Caco-2 (cell line): ENCODE data around the gene TPCN1. TPM values are rescaled to one million over a fixed set of nuclear protein-coding genes. Genes with fewer than 3 reads are reported as not detected.
A peak's percentile ranks its signal among the peaks of the same experiment; 100 is the strongest.

Experiments
- BruUV-seq: library from RNA; stranded (reverse); fragments of 400-500 nt; replicated peaks from 2 replicates; lab custom pipeline; 2021; lab: Mats Ljungman, UMichigan
- CTCF ChIA-PET: fragments of 300-600 bp; sonication (Branson Sonifier 250); formaldehyde crosslinking; loops from one replicate; lab custom pipeline; 2022; ENCODE audit warnings: antibody characterized with exemption; lab: Charles Lee
- POLR2A ChIA-PET: fragments of 300-600 bp; sonication (Branson Sonifier 250); formaldehyde crosslinking; loops from one replicate; lab custom pipeline; 2022; ENCODE audit warnings: antibody characterized with exemption; lab: Charles Lee
- DNase-seq, 2 experiments: peaks; one replicate each; pipeline versions ENCODE4 v3.0.0 to v3.0.0-alpha.2; 2020 to 2022
- H3K27me3 ChIP-seq: replicated peaks from 2 replicates; pipeline ENCODE4 v1.6.0; 2011; ENCODE audit warnings: low read length; ENCODE audit not compliant: control insufficient read depth, insufficient read depth
- H3K36me3 ChIP-seq: 2 replicates; pipeline ENCODE4 v1.5.1; 2011; ENCODE audit warnings: low read length; ENCODE audit not compliant: control insufficient read depth, insufficient read depth
- H3K4me1 ChIP-seq: fragments of 250-450 bp; sonication (Bioruptor Pico); 2 replicates; pipeline ENCODE4 v1.5.1; 2020; ENCODE audit warnings: mild to moderate bottlenecking
- H3K4me3 ChIP-seq: 2 replicates; pipeline ENCODE4 v1.5.1; 2011; ENCODE audit warnings: low read depth, mild to moderate bottlenecking, control low read depth, low read length
- H3K9me3 ChIP-seq: fragments of 250-450 bp; sonication (Bioruptor Pico); 2 replicates; pipeline ENCODE4 v1.5.1; 2020; ENCODE audit warnings: mild to moderate bottlenecking, moderate library complexity
- H3K27ac Mint-ChIP-seq: one replicate; pipeline ENCODE4 v1.8.0; 2022; ENCODE audit warnings: mixed read lengths; ENCODE audit not compliant: unreplicated experiment
- H3K27me3 Mint-ChIP-seq: one replicate; pipeline ENCODE4 v1.8.0; 2022; ENCODE audit warnings: mixed read lengths; ENCODE audit not compliant: insufficient read depth, unreplicated experiment
- H3K36me3 Mint-ChIP-seq: one replicate; pipeline ENCODE4 v1.8.0; 2022; ENCODE audit warnings: mild to moderate bottlenecking, mixed read lengths; ENCODE audit not compliant: insufficient read depth, unreplicated experiment
- H3K4me1 Mint-ChIP-seq: one replicate; pipeline ENCODE4 v1.8.0; 2022; ENCODE audit warnings: low read depth, mixed read lengths; ENCODE audit not compliant: unreplicated experiment
- H3K4me3 Mint-ChIP-seq: one replicate; pipeline ENCODE4 v1.8.0; 2022; ENCODE audit warnings: mild to moderate bottlenecking, moderate library complexity, mixed read lengths; ENCODE audit not compliant: unreplicated experiment
- H3K9me3 Mint-ChIP-seq: one replicate; pipeline ENCODE4 v1.8.0; 2022; ENCODE audit warnings: mixed read lengths; ENCODE audit not compliant: unreplicated experiment
- intact Hi-C: fragments of 100-400 bp; cut with micrococcal nuclease; formaldehyde crosslinking; loops from one replicate; pipeline ENCODE4 v1.10.0; 2022; ENCODE audit not compliant: unreplicated experiment
- total RNA-seq: library from RNA; stranded (reverse); gene quantifications from 2 replicates; pipeline ENCODE4 v1.2.3, GENCODE V29; 2022
- TF ChIP-seq, protein P1 (sequence below), 2 experiments: fragments of 200-600 bp in 1 of 2; IDR thresholded peaks; 1 replicate in 1 of 2; 2 replicates in 1 of 2; pipeline versions ENCODE4 v1.5.1 to v1.8.0; 2011 to 2022; ENCODE audit warnings: antibody characterized with exemption in 1 of 2, control low read depth in 1 of 2, inconsistent platforms in 1 of 2, low read depth in 1 of 2, low read length in 1 of 2, mild to moderate bottlenecking in 1 of 2, moderate library complexity in 1 of 2; ENCODE audit not compliant: insufficient read depth in 1 of 2, severe bottlenecking in 1 of 2, unreplicated experiment in 1 of 2

Gene TPCN1
- total RNA-seq, 1 experiment from 2014 or later = 54.4 TPM

- Mint-ChIP-seq H3K4me1 (peaks cover 47% of the 10 kb centered on the region), H3K4me3 (peak overlapping the region; percentile 55), H3K36me3 (peaks cover 69% of the 10 kb centered on the region), H3K9me3 (no peaks in the 10 kb centered on the region), H3K27ac (peak overlapping the region; percentile 93), H3K27me3 (no peaks in the 10 kb centered on the region)
- intact Hi-C loops = no loop called here
- Histone ChIP-seq H3K36me3 (peaks cover under 1% of the 10 kb centered on the region; the same call in 1 of the 2 replicates), H3K4me1 (peaks cover 49% of the 10 kb centered on the region), H3K4me3 (no peak overlapping the region), H3K9me3 (no peaks in the 10 kb centered on the region), H3K27me3 (no peaks in the 10 kb centered on the region)
- ChIA-PET POLR2A (interaction anchor here (0.6 to 1.4 kb wide), 2 partner anchors 8 to 17 kb away, joined by 3 to 15 read pairs; no protein-coding TSS in a partner anchor), CTCF (interaction anchor here (0.5 kb wide), 1 partner anchor 42 kb away, joined by 4 read pairs; no protein-coding TSS in a partner anchor)
- no TSS peak for BruUV-seq
- DNase-seq = no peak
- TF ChIP-seq, protein P1, sequence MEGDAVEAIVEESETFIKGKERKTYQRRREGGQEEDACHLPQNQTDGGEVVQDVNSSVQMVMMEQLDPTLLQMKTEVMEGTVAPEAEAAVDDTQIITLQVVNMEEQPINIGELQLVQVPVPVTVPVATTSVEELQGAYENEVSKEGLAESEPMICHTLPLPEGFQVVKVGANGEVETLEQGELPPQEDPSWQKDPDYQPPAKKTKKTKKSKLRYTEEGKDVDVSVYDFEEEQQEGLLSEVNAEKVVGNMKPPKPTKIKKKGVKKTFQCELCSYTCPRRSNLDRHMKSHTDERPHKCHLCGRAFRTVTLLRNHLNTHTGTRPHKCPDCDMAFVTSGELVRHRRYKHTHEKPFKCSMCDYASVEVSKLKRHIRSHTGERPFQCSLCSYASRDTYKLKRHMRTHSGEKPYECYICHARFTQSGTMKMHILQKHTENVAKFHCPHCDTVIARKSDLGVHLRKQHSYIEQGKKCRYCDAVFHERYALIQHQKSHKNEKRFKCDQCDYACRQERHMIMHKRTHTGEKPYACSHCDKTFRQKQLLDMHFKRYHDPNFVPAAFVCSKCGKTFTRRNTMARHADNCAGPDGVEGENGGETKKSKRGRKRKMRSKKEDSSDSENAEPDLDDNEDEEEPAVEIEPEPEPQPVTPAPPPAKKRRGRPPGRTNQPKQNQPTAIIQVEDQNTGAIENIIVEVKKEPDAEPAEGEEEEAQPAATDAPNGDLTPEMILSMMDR (IDR thresholded peaks at IDR 0.05; ENCODE audit: insufficient read depth in 1 of 2, low read depth in 1 of 2, low read length in 1 of 2, severe bottlenecking in 1 of 2, unreplicated experiment in 1 of 2) = no peak
Measured at GRCh38 chr12:113239288-113239771, 18.1 kb downstream of the TPCN1 start.

DNA sequence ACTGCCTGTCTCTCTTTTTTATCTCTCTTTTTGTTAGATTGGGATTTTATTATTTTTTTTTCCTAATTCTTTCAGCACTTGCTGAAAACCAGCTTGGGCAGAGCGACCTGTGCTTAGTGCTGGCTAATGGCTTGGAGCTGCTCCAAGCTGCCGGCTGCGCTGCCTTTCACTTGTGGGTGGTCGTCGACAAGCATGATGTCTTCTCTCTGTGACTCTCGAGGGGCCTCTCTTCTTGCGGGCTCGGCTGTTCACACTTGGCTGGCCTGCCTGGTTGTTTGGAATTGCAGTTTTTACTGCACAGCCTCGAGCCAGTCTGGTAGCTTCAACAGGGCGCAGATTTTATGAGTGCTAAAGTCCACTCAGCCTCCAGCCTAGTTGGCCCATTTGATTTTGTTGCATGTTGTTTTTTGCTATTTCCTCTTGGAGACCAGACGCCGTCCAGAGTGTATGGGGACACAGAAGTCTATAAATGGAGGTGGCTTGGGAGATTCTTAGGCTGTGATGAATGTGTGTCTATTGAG lies 18.6 kb downstream of the TPCN1 start:
- H3K9me3 Mint-ChIP-seq = no peaks in the 10 kb centered on the region
- no TSS peak for BruUV-seq
- intact Hi-C loops = loop anchor here (2.0 kb wide), 2 partner anchors 17 to 43 kb away; no protein-coding TSS in a partner anchor
- TF ChIP-seq, protein P1 (IDR thresholded peaks at IDR 0.05; ENCODE audit: insufficient read depth in 1 of 2, low read depth in 1 of 2, low read length in 1 of 2, severe bottlenecking in 1 of 2, unreplicated experiment in 1 of 2) = no peak
- Histone ChIP-seq H3K4me3 (no peak overlapping the region), H3K4me1 (peaks cover 47% of the 10 kb centered on the region), H3K9me3 (no peaks in the 10 kb centered on the region), H3K27me3 (no peaks in the 10 kb centered on the region), H3K36me3 (no peaks in the 10 kb centered on the region; the same call in 1 of the 2 replicates)
- peaks cover 72% of the 10 kb centered on the region for H3K36me3 Mint-ChIP-seq
- ChIA-PET POLR2A (interaction anchor here (0.6 to 1.4 kb wide), 2 partner anchors 9 to 17 kb away, joined by 3 to 15 read pairs; no protein-coding TSS in a partner anchor), CTCF (interaction anchor here (0.5 kb wide), 1 partner anchor 43 kb away, joined by 4 read pairs; no protein-coding TSS in a partner anchor)
- DNase-seq = peak; percentile 65 to 71
- H3K4me3 Mint-ChIP-seq = peak overlapping the region; percentile 55
- peaks cover 47% of the 10 kb centered on the region for H3K4me1 Mint-ChIP-seq
- H3K27ac Mint-ChIP-seq = peak overlapping the region; percentile 93
- no peaks in the 10 kb centered on the region for H3K27me3 Mint-ChIP-seq

- peaks cover 44% of the 10 kb centered on the region for H3K4me1 Mint-ChIP-seq
- peaks cover 77% of the 10 kb centered on the region for H3K36me3 Mint-ChIP-seq
- CTCF ChIA-PET = no interaction called here
- Histone ChIP-seq H3K4me1 (peaks cover 49% of the 10 kb centered on the region), H3K36me3 (no peaks in the 10 kb centered on the region; the same call in 1 of the 2 replicates), H3K4me3 (no peak overlapping the region), H3K27me3 (no peaks in the 10 kb centered on the region), H3K9me3 (no peaks in the 10 kb centered on the region)
- no peaks in the 10 kb centered on the region for H3K9me3 Mint-ChIP-seq
- BruUV-seq = TSS peak; percentile 66
- POLR2A ChIA-PET = interaction anchor here (0.6 to 1.4 kb wide), 3 partner anchors 10 to 18 kb away, joined by 6 to 15 read pairs (median 7); no protein-coding TSS in a partner anchor
- TF ChIP-seq, protein P1 (IDR thresholded peaks at IDR 0.05; ENCODE audit: insufficient read depth in 1 of 2, low read depth in 1 of 2, low read length in 1 of 2, severe bottlenecking in 1 of 2, unreplicated experiment in 1 of 2) = no peak
- H3K27me3 Mint-ChIP-seq = no peaks in the 10 kb centered on the region
- H3K4me3 Mint-ChIP-seq = peak overlapping the region; percentile 55
- peak overlapping the region; percentile 93 for H3K27ac Mint-ChIP-seq
- no peak for DNase-seq
- intact Hi-C loops = loop anchor here (2.0 kb wide), 2 partner anchors 18 to 44 kb away; no protein-coding TSS in a partner anchor
Measured at GRCh38 chr12:113240395-113240794, 19.1 kb downstream of the TPCN1 start.
